Left forelimb (tissue), 1 donor: ENCODE data around the gene RALGAPA1.
"Not testable (repeated sequence)": the region's sequence is repeated elsewhere in the genome, so short reads cannot be mapped to it uniquely, and the experiment has no call there.

Source experiments
- DNase-seq: peaks from one replicate; pipeline ENCODE4 v3.0.0-alpha.2; 2018; ENCODE audit warnings: low spot score

RALGAPA1 gene

DNA sequence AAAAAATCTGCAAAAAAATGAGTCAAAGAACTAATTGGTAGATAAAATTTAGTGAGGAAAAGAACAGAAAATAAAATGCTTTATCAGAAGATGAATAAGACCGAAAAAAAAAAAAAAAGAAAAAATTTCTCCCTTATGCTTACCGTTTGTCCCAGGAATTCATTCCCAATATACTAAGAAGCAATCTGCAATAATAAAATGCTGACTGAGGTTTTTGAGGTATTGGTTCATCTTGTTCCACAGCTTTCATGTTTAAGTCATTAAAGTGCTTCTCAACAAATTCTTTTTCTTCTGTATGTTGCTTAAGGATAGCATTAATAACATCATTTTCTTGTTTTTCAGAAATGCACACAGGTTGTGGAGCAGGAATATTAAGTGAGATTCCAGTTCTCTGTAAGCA, 182.1 kb downstream of the RALGAPA1 start:
- not testable (repeated sequence) for DNase-seq

DNA sequence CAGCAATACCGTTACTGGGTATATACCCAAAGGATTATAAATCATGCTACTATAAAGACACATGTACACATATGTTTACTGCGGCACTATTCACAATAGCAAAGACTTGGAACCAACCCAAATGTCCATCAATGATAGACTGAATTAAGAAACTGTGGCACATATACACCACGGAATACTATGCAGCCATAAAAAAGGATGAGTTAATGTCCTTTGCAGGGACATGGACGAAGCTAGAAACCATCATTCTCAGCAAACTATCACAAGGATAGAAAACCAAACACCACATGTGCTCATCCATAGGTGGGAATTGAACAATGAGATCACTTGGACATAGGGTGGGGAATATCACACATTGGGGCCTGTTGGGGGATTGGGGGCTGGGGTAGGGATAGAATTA, 187.1 kb downstream of the RALGAPA1 start:
- DNase-seq, result not testable (repeated sequence)

DNA sequence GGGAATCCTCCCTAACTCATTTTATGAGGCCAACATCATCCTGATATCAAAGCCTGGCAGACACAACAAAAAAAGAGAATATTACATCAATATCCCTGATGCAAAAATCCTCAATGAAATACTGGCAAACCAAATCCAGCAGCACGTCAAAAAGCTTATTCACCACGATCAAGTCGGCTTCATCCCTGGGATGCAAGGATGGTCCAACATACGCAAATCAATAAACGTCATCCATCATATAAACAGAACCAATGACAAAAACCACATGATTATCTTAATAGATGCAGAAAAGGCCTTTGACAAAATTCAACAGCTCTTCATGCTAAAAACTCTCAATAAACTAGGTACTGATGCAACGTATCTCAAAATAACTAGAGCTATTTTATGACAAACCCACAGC, 189.1 kb downstream of the RALGAPA1 start:
- not testable (repeated sequence) for DNase-seq

DNA sequence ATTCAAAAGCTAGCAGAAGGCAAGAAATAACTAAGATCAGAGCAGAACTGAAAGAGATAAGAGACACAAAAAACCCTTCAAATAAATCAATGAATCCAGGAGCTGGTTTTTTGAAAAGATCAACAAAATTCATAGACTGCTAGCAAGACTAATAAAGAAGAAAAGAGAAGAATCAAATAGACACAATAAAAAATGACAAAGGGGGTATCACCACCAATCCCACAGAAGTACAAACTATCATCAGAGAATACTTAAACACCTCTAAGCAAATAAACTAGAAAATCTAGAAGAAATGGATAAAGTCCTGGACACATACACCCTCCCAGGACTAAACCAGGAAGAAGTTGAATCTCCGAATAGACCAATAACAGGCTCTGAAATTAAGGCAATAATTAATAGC, 189.6 kb downstream of the RALGAPA1 start:
- DNase-seq, result not testable (repeated sequence)

DNA sequence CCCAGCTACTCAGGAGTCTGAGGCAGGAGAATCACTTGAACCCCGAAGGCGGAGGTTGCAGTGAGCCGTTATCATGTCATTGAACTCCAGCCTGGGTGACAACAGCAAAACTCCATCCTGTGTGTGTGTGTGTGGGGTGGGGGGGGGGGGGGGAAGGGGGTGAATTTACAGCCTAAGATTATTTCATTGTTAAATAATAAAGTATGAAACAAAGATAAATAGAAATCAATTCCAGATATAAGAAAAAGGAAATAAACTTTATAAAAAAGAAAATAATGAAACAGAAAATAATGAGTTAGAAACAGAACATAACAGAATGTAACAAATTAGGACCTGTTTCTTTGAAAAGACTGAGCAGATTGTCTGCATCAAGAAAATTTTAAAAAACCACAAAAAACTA, 191.6 kb downstream of the RALGAPA1 start:
- no peak for DNase-seq

DNA sequence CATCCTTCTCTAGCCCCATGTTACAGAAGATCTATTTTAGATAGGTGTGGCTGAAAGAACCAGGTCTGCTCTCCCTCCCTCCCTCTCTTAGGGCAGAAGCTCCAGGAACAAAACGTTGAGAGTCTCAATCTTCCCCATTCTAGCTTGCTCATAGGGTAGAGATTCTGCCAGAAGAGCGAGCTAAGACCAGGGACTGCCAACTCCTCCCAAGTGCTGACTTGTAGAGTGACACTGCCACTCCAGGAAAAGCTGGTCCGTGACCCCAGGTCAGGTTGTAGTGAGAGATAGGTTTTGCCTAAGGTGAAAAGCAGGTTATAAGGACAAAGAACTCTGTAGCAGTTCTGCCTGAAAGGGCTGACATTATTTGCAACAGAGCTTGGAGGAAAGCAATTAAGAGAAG, 201.7 kb downstream of the RALGAPA1 start:
- no peak for DNase-seq

DNA sequence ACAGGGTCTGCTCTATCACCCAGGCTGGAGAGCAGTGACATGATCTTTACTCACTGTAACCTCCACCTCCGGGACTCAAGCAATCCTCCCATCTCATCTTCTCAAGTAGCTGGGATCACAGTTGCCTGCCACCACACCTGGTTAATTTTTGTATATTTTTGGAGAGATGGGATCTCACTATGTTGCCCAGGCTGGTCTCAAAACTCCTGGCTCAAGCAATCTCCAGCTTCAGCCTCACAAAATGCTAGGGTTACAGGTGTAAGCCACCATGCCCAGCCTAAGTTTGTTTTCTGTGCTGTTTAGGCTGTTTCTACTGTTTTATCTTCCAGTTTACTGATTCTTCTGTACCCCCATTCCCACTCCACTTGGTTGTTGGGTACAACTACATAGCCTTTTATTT, 208.8 kb downstream of the RALGAPA1 start:
- DNase-seq, result no peak

DNA sequence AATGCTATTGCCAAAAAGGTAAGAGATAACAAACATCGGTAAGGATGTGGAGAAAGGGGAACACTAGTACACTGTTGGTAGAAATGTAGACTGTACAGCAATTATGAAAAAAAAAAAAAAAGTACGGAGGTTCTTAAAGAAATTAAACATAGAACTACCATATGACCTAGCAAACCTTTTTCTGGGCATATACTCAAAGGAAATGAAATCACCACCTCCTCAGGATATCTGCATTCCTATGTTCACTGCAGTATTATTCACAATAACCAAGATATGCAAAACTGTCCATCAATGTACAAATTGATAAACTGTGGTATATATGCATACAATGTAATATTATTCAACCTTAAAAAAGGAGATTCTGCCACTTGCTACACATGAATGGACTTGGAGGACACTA, 214.5 kb downstream of the RALGAPA1 start:
- no peak for DNase-seq

DNA sequence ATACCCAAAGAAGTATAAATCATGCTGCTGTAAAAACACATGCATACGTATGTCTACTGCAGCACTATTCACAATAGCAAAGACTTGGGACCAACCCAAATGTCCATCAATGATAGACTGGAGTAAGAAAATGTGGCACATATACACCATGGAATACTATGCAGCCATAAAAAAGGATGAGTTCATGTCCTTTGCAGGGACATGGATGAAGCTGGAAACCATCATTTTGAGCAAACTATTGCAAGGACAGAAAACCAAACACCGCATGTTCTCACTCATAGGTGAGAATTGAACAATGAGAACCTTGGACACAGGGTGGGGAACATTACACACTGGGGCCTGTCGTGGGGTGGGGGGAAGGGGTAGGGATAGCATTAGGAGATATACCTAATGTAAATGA, 221.7 kb downstream of the RALGAPA1 start:
- DNase-seq, result not testable (repeated sequence)

DNA sequence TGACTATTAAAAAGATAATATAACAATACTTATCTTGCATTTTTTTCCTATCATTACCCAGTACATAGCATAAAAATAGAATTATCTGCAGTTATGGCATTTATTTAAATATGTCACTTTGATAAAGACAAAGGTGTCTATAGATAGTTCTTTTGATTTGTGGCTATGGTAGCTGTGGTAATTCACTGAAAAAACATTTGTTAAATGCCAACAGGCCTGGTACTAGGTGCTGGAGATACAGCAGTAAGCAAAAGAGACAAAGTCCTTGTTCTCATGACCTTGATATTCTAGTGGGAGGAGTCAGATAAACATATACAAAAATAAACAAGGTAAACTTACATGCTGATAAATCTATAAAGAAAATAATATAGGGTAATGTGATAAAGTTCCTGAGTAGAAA, 230.5 kb downstream of the RALGAPA1 start:
- DNase-seq, result no peak

DNA sequence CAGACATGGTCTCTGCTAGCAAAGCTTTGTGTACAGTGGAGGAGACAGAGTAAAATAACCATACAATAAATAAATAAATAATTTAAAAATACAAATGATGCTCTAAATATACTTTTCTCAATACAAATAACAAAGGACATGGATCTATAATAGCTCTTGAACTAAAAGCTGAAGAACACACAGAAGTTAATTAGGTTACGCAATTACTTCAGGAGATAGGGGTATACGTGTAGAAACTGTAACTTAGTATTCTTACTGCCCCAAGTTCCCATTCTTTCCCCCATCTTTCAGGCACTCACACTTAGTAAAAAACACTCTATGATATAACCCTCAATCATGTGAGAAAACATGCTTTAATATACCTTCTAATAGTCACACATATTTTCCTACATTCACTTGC, 231.0 kb downstream of the RALGAPA1 start:
- no peak for DNase-seq

DNA sequence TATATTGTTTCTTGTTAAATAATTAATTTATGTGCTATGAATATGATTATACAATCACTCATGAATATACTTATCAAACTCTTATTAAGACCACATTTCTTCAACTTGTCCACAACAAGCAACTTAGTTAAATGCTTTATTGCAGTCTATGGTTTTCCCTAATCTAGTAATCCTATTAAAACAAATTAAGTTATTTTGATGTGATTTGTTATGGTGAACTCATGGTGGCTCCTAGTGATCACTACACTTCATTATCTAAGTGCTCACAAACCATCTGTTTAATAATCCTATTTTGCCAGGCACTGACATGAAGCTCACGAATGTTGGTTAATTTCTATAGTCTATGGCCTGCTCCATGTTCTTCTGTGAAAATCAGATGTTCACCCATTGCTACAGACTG, 232.2 kb downstream of the RALGAPA1 start:
- DNase-seq, result no peak

DNA sequence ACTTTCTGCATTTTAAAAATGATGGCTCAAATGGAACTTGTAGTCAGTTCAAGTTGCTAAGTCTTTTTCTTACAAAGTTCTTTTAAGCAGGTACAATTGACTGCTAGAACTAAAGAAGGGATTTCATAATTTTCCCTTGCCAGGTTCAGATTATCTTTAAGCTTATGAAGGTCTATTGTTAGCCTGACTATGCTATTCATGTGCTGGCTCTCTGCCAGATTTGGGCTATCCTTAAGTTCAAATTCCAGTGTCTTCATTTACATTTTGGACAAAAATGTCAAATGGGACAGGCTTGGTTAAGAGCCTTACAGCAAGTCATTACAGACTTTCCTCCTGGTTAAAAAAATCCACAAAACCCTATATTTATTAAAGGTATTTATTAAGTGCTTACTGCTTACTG, 232.8 kb downstream of the RALGAPA1 start:
- DNase-seq, result no peak

DNA sequence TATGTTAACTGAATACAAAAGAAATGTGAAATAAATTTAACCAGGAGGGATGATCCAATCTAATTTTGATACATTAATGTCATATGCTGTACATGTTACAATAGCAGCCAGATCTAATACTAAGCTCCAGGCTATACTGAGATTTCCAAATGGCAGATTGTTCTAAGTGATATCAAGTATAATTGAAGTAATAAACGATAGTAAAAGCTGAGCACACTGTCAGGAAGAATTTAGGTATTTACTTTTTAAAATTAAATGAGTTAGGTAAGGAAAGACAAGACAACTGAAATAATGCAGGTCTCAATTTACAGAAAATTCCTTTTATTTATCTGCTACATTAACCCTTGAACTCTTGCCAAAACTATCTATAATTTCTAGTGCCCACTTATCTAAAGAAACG, 235.2 kb downstream of the RALGAPA1 start:
- DNase-seq, result no peak

DNA sequence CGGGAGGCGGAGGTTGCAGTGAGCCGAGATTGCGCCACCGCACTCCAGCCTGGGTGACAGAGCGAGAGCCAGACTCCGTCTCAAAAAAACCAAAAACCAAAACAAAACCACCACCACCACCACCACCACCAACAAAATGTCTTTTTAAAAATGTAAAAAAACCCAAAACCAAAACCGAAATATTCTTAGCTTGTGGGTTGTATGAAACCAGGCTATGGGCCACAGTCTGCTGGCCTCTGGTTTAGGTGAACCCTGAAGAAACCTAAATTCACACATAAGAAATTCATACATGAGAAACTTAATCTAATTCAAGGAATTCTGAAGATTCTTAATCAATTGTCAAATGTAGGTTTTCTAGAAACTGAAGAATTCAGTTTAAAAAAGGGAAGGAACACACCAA, 237.5 kb downstream of the RALGAPA1 start:
- no peak for DNase-seq

DNA sequence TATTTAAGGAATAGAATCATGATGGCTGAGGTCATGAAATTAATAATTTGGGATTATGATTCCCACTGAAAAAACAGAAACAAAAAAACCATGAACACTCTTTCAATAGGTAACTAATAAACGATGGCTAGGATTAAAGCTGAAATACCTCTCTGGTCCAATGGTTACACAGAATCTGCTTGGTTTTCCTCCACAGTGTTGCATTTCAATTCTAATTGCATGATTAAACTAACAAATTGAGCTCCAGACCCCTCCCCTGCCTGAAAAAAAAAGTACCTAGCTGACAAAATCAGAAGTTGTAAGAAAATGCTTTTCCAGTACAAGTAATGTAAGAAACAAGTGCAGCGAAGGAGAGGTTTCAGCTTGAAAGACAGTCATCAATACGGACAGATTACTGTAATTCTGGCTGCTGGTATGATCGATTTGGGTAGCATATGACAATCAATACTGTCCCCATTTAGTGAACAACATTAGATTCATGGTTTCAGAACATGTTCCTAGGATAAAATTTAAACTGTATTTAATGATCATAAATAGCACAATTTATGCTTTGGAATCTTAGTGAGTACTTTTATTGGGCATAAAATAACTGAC, 243.1 kb downstream of the RALGAPA1 start:
- no peak for DNase-seq

DNA sequence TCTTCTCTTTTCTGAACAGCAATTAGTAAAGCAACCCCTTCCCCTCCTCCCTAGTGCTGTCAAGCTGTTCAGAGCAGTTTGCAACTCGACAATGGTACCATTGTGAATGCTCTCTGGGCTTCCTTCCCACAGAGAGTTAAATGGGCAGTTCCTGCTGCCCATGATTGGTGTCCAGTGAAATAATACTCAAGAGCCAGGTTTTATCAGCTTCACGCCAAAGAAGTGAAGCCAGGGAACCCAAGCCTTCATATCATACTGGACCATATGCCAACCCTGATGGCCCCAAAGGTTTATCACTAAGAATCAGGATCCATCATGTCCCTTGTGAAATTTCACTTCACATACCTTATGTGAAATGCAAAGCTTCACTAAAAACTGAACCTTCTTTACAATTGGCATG, 250.4 kb downstream of the RALGAPA1 start:
- DNase-seq, result no peak

DNA sequence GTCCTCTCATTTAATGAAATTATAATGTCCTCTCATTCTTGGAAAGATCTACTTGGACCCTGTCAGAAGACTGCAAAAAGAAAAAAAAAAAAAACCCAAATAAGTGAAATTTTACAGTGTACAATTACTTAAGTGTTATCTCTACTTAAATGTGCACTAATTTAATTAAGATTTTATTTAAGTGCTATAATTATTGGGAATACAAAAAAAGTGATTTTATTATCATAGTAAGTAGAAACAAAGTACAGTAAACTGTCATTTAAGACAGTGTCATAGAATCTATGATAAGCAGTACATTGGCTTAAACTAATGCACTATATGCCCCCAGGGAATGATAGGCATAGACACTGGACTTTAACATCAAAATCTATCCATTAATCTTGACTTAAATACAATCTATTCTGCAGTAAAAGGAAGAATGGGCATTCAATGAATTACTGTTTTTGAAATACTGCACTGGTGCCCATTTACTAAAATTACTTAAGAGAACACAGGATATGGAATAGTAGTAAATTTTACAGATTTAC, 251.8 kb downstream of the RALGAPA1 start:
- DNase-seq, result no peak

DNA sequence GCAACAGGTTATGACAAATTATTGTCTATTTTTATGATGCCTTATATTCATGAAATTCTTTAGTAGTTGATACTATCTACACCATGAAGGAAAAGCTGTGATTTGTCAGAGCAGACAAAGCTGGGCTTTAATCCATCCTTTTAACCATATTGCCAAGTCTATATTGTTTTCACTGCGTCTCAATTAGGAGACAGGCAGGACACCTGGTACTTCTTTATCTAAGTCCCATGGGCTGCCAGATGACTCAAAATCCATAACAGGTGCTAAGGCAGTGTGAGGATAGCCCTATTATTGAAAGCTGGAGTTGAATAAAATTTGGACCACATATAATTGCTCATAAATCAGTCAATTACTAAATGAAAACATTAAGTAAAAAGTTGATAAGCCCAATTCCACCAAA, 252.5 kb downstream of the RALGAPA1 start:
- DNase-seq, result no peak

DNA sequence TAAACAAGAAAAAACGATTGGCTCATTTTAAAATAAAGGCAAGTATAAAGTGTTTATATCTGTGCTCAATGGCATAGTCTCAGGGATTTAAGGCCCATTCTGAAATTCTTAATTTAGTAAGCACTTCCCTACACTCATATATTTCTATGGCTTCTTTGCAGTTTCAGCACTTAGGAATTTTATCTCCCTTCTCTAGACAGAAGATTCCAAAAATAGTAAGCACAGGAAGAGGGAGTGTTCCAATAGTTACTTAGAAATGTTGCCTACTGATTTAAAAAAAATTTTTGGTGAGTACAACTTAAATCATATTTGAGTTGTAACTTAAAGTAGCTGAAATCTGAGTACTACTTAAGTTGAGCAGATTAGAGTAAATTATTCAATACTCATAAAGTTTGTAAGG, 255.3 kb downstream of the RALGAPA1 start:
- no peak for DNase-seq

DNA sequence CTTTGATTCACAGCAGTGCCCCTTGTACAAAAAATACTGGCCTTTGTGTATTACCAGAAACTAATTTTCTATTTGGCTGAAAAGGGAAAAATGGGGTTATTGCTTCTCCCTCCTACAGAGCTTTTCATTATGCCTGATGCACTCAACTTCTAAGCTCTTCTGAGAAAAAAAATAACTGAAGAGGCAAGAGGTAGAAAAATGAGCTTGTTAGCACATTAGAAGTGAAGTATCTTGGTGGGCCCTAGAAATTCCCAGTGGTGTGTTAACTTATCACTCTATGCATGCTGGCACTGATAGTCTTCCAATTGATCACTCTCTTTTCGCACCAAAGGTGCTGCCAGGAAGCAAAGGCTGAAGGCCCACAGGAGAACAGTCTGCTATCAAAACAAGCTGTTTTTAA, 258.0 kb downstream of the RALGAPA1 start:
- no peak for DNase-seq

DNA sequence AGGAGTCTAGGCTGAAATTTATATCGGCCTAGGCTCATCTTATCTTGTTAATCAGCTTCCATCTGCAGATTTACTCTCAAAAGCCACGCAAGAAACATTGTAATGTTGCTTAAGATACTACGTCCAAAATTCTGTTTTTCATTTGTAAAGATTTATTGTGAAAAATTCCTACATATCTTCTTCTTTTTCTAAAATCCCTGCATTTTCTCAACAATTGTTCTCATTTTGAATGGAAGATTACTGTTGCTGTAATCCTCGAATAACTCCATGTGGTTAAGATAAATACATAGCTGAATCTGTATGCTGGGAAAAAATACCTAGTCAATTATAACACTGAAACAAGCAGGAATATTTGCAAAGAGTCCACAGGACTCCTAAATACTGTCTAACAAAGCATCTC, 259.5 kb downstream of the RALGAPA1 start:
- no peak for DNase-seq

DNA sequence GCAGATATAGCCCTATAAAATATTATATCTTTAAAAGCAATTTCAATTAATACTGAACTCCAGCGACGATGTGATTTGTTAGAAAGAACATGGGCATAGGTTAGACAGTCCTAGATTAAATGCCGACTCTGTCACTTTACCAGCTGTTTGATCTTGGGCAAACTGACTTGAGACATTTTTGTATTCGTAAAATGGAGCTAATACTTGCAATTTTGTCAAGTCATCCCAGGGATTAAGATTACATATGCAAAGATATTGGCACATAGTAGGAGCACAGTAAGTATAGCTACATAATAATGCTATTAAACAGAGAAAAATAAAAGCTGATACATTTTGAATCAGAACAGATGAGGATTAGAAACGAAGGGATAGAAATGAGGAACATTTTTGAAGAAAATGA, 266.1 kb downstream of the RALGAPA1 start:
- DNase-seq, result no peak

DNA sequence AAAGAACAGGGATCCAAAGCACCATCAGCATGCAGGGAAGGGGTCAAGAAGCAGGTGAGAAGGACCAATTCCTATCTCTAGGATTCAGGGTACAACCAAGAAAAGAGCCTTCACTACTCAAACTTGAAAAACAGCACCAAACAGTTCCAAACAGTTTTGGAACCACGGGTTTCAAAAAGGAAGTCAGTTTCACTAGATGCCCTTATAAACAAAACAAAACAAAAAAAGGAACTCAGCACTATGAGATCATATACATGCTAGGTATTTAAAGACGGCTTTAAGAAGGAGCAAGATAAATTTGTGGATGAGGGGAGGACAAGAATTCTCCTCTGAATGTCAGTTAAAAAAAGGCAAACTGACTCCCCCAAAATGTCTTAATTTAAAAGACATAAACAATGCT, 269.1 kb downstream of the RALGAPA1 start:
- no peak for DNase-seq
